Mammary epithelial cell (primary cell): ENCODE results near the gene ZNF619.

ENCODE experiments used
- EZH2 ChIP-seq: IDR thresholded peaks from 2 replicates; pipeline ENCODE4 v1.6.1; 2012; ENCODE audit warnings: low read length, inconsistent platforms, borderline replicate concordance
- TF ChIP-seq, protein P1 (sequence below), 2 donors: IDR thresholded peaks in 1 of 2; conservative IDR thresholded peaks in 1 of 2; 2 replicates each; pipeline ENCODE4 v1.5.1; 2011 to 2012; ENCODE audit warnings: inconsistent platforms in 2 of 2, low read length in 2 of 2, mild to moderate bottlenecking in 2 of 2, control low read depth in 1 of 2, low read depth in 1 of 2; ENCODE audit not compliant: insufficient read depth in 1 of 2; ENCODE audit errors: extremely low read depth in 1 of 2

DNA sequence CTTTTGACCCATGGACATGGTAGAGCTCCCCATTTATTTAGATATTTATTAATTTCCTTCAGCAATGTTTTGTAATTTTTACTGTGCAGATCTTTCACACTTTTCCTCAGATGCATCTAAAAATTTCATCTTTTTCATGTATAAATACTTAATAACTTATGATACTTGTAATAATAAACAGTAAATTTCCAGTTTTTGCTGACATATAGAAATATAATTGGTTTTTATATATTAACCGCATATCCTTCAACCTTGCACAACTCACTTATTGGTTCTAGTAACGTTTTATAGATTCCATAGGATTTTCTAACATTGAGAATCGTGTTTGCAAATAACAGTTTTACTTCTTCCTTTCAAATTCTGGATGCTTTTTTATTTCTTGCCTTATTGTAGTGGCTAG lies 44.3 kb downstream of the ZNF619 start:
- TF ChIP-seq, protein P1, sequence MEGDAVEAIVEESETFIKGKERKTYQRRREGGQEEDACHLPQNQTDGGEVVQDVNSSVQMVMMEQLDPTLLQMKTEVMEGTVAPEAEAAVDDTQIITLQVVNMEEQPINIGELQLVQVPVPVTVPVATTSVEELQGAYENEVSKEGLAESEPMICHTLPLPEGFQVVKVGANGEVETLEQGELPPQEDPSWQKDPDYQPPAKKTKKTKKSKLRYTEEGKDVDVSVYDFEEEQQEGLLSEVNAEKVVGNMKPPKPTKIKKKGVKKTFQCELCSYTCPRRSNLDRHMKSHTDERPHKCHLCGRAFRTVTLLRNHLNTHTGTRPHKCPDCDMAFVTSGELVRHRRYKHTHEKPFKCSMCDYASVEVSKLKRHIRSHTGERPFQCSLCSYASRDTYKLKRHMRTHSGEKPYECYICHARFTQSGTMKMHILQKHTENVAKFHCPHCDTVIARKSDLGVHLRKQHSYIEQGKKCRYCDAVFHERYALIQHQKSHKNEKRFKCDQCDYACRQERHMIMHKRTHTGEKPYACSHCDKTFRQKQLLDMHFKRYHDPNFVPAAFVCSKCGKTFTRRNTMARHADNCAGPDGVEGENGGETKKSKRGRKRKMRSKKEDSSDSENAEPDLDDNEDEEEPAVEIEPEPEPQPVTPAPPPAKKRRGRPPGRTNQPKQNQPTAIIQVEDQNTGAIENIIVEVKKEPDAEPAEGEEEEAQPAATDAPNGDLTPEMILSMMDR (conservative IDR thresholded peaks at IDR 0.05 in 1 of 2, IDR thresholded peaks at IDR 0.05 in 1 of 2; ENCODE audit: extremely low read depth in 1 of 2, insufficient read depth in 1 of 2, low read depth in 1 of 2, low read length in 2 of 2) = no peak
- TF ChIP-seq EZH2 = no peak
